Effector CD4-positive, alpha-beta T cell (primary cell): Measurements from ENCODE around the gene CELA1.
"Not testable (repeated sequence)": the region's sequence is repeated elsewhere in the genome, so short reads cannot be mapped to it uniquely, and the experiment has no call there.

ENCODE experiments used
- DNase-seq: peaks from one replicate; pipeline ENCODE4 v3.0.0-alpha.2; 2020

The CELA1 gene

DNA sequence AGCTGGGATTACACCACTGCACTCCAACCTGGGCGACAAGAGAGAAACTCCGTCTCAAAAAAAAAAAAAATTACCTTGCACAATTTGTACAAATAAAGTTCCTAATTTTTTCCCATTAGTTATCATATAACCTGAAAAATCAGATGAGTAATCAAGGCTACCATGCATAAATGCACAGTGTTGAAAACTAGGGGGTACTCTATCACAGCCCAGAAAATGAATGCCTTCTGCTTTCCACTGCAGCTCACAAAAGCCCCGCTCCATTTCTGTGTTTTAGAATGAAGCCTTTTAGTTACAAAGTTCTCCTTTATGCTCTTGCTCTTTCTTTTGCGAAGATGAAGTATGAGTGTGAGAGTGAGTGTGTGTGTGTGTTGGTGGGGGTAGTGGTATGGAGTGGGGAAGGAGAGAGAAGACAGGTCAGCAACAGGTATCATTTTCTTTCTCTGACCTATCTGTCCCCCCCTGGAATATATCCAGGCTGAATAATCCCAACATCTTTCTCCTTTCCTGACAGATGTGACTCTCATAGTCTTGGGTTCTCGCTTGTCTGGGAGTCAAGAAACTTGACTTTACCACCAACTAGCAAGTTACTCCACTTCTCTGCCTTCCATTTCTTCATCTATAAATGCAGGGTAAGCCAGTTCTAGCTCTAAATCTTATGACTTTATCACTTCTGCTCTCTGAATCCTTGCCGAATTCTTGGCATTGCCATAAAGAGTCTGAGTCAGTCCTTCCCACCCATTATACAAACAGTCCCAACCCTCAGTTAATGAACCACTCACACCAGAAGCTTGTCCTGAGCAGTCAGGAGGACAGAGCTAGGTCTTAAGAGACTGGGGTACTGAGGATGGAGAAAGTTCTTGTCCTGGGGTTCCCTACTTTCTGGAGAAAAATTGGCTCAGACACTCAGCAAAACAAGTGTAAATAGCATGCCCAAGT lies 38.6 kb downstream of the CELA1 start:
- DNase-seq: no peak

DNA sequence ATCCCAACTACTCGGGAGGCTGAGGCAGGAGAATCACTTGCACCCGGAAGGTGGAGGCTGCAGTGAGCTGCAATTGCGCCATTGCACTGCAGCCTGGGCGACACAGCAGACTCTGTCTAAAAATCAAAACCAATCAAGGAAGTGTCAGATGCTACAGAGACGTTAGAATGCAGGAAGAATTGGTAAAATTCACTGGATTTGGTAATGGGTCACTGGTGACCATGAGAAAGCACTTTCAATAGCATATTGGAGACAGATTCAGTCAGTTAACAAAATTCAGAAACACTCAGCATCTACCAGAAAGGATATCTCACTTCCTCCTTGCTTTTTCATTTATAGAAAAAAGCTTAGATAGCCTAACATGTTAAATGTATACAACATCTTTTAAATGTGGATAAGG lies 40.0 kb downstream of the CELA1 start:
- DNase-seq: no peak

GRCh38 chr12:51300768-51301167 lies 45.7 kb downstream of the CELA1 start:
- DNase-seq: not testable (repeated sequence)

- DNase-seq: no peak
These were observed 50.8 kb downstream of the CELA1 start for GRCh38 chr12:51295651-51296050.

- not testable (repeated sequence) for DNase-seq
These were observed 52.4 kb downstream of the CELA1 start for GRCh38 chr12:51294097-51294496.

GRCh38 chr12:51293696-51294095 lies 52.8 kb downstream of the CELA1 start:
- DNase-seq: no peak

- not testable (repeated sequence) for DNase-seq
These were observed 54.6 kb downstream of the CELA1 start for GRCh38 chr12:51291603-51292513.

DNA sequence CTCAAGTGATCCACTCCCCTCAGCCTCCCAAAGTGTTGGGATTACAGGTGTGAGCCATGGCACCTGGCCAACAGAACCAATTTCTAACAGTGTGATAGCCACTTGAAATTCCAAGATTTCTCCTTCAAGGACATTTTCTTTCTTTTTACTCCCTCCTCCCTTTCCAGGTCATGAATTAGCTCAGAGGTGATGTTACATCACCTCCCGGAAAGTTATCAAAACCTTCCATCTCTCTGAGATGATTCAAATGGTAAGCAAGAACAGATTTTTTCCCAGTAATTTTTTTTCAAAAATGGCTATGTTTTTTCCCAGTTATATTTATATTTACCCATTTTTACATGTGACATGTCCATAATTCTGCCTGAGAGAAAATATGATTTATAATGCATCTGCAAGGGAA lies 60.6 kb downstream of the CELA1 start:
- no peak for DNase-seq

DNA sequence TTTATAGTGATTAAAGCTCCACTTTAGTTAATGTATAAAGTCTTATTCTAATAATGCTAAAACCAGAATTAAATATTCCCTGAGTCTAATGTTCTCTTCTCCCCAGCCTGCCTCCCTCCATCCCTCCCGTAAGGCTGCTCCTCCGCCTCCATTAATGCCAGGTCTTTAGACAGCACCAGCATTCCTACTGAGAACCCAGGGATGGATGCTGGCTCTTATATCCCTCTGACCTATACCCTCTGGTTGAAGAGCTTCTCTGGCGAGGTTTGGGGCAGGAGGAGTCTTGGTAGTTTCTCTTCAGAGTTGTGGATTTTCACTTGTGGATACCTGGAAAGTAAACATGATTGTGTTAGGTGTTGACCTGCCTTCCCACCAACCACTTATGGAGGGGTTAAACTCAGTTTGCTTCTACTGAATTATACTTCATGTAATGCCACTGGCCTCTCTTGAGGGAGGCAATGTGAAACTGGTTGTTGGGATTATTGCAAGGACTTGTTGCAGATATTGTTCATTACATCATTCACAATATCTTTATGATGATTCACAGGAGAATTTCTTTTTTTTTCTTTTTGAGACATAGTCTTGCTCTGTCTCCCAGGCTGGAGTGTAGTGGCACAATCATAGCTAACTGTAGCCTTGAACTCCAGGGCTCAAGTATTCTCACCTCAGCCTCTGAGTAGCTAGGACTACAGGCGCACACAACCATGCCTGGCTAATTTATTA lies 65.1 kb downstream of the CELA1 start:
- no peak for DNase-seq
